ENCODE measurements around the gene KRTAP12-3. TPM values are rescaled to one million over a fixed set of nuclear protein-coding genes. Genes with fewer than 3 reads are reported as not detected.
"Not testable (repeated sequence)": the region's sequence is repeated elsewhere in the genome, so short reads cannot be mapped to it uniquely, and the experiment has no call there.

Gene KRTAP12-3
- total RNA-seq, 1 donor from 2014 or later, result not detected

GRCh38 chr21:44687671-44688070, 29.9 kb downstream of the KRTAP12-3 start:
- Histone ChIP-seq H3K79me2 (ENCODE audit: insufficient read depth, low read length) (no peaks in the 10 kb centered on the region), H3K9me3 (ENCODE audit: insufficient read depth, low read depth, low read length) (peaks cover under 1% of the 10 kb centered on the region), H3K36me3 (ENCODE audit: insufficient read depth, low read length) (no peaks in the 10 kb centered on the region), H3K27ac (ENCODE audit: low read depth, low read length) (no peak overlapping the region), H3K9ac (ENCODE audit: low read length) (no peak overlapping the region), H4K20me1 (ENCODE audit: insufficient read depth, low read length) (no peaks in the 10 kb centered on the region), H3K27me3 (ENCODE audit: insufficient read depth, low read length) (peaks cover 12% of the 10 kb centered on the region), H2AFZ (ENCODE audit: low read depth, low read length) (no peak overlapping the region), H3K4me1 (ENCODE audit: insufficient read depth, low read length) (no peaks in the 10 kb centered on the region), H3K4me2 (ENCODE audit: low read length) (no peak overlapping the region), H3K4me3 (ENCODE audit: insufficient read depth, low read depth, low read length) (no peak overlapping the region)
- H3K27me3 Mint-ChIP-seq (ENCODE audit: low read depth, unreplicated experiment), result peaks cover 64% of the 10 kb centered on the region
- TF ChIP-seq EZH2 (IDR thresholded peaks at IDR 0.05; ENCODE audit: insufficient read depth, low read length) (no peak), CTCF (IDR thresholded peaks at IDR 0.05; ENCODE audit: insufficient read depth, low read depth, low read length) (no peak)
- H3K27ac Mint-ChIP-seq (ENCODE audit: unreplicated experiment), result no peak overlapping the region
- H3K36me3 Mint-ChIP-seq (ENCODE audit: low read depth, unreplicated experiment), result peaks cover 8% of the 10 kb centered on the region
- no peak overlapping the region for H3K4me3 Mint-ChIP-seq (ENCODE audit: unreplicated experiment)
- peaks cover 5% of the 10 kb centered on the region for H3K4me1 Mint-ChIP-seq (ENCODE audit: low read depth, unreplicated experiment)
- peaks cover 6% of the 10 kb centered on the region for H3K9me3 Mint-ChIP-seq (ENCODE audit: unreplicated experiment)
- DNase-seq (ENCODE audit: low read depth) (no peak), FAIRE-seq (no peak)

- not testable (repeated sequence) for H2AFZ ChIP-seq (ENCODE audit: low read depth, low read length); H3K27ac Mint-ChIP-seq (ENCODE audit: unreplicated experiment); H3K27ac ChIP-seq (ENCODE audit: low read depth, low read length); H3K4me1 ChIP-seq (ENCODE audit: insufficient read depth, low read length); DNase-seq (ENCODE audit: low read depth); H3K4me3 ChIP-seq (ENCODE audit: insufficient read depth, low read depth, low read length); H3K79me2 ChIP-seq (ENCODE audit: insufficient read depth, low read length); H3K4me2 ChIP-seq (ENCODE audit: low read length); H4K20me1 ChIP-seq (ENCODE audit: insufficient read depth, low read length); H3K4me3 Mint-ChIP-seq (ENCODE audit: unreplicated experiment); H3K9me3 ChIP-seq (ENCODE audit: insufficient read depth, low read depth, low read length); H3K4me1 Mint-ChIP-seq (ENCODE audit: low read depth, unreplicated experiment); H3K36me3 ChIP-seq (ENCODE audit: insufficient read depth, low read length); H3K9ac ChIP-seq (ENCODE audit: low read length); FAIRE-seq; H3K36me3 Mint-ChIP-seq (ENCODE audit: low read depth, unreplicated experiment)
- H3K27me3 ChIP-seq (ENCODE audit: insufficient read depth, low read length), result peaks cover 12% of the 10 kb centered on the region
- Mint-ChIP-seq H3K27me3 (ENCODE audit: low read depth, unreplicated experiment) (peaks cover 49% of the 10 kb centered on the region), H3K9me3 (ENCODE audit: unreplicated experiment) (peaks cover 16% of the 10 kb centered on the region)
Measured at GRCh38 chr21:44689740-44690139, 32.0 kb downstream of the KRTAP12-3 start.

- Mint-ChIP-seq H3K27ac (ENCODE audit: unreplicated experiment) (no peak overlapping the region), H3K36me3 (ENCODE audit: low read depth, unreplicated experiment) (no peaks in the 10 kb centered on the region), H3K27me3 (ENCODE audit: low read depth, unreplicated experiment) (peaks cover 42% of the 10 kb centered on the region), H3K4me3 (ENCODE audit: unreplicated experiment) (no peak overlapping the region), H3K9me3 (ENCODE audit: unreplicated experiment) (peaks cover 22% of the 10 kb centered on the region), H3K4me1 (ENCODE audit: low read depth, unreplicated experiment) (peaks cover 2% of the 10 kb centered on the region)
- H3K27ac ChIP-seq (ENCODE audit: low read depth, low read length), result no peak overlapping the region
- TF ChIP-seq EZH2 (IDR thresholded peaks at IDR 0.05; ENCODE audit: insufficient read depth, low read length) (no peak), CTCF (IDR thresholded peaks at IDR 0.05; ENCODE audit: insufficient read depth, low read depth, low read length) (no peak)
- no peaks in the 10 kb centered on the region for H3K36me3 ChIP-seq (ENCODE audit: insufficient read depth, low read length)
- H3K4me1 ChIP-seq (ENCODE audit: insufficient read depth, low read length), result no peaks in the 10 kb centered on the region
- no peak overlapping the region for H2AFZ ChIP-seq (ENCODE audit: low read depth, low read length)
- H3K27me3 ChIP-seq (ENCODE audit: insufficient read depth, low read length), result peaks cover 15% of the 10 kb centered on the region
- H3K9ac ChIP-seq (ENCODE audit: low read length), result no peak overlapping the region
- H3K4me2 ChIP-seq (ENCODE audit: low read length), result no peak overlapping the region
- no peaks in the 10 kb centered on the region for H3K79me2 ChIP-seq (ENCODE audit: insufficient read depth, low read length)
- H4K20me1 ChIP-seq (ENCODE audit: insufficient read depth, low read length), result no peaks in the 10 kb centered on the region
- DNase-seq (ENCODE audit: low read depth) (no peak), FAIRE-seq (no peak)
- H3K4me3 ChIP-seq (ENCODE audit: insufficient read depth, low read depth, low read length), result no peak overlapping the region
- peaks cover 2% of the 10 kb centered on the region for H3K9me3 ChIP-seq (ENCODE audit: insufficient read depth, low read depth, low read length)
Measured at GRCh38 chr21:44691686-44692085, 34.0 kb downstream of the KRTAP12-3 start.

Data from astrocyte (in vitro differentiated cells and primary cell).